Liver (tissue), 9 donors: ENCODE data around the gene CD163. TPM values are rescaled to one million over a fixed set of nuclear protein-coding genes. Genes with fewer than 3 reads are reported as not detected.

Source experiments
- DNase-seq: peaks from one replicate; pipeline ENCODE4 v3.0.0-alpha.2; 2017; ENCODE audit warnings: low spot score
- H3K27ac ChIP-seq, 2 donors: one replicate each; pipeline ENCODE4 v1.7.0; 2013; ENCODE audit warnings: inconsistent platforms in 2 of 2, low read length in 2 of 2, control low read depth in 1 of 2, low read depth in 1 of 2, mild to moderate bottlenecking in 1 of 2
- H3K27me3 ChIP-seq, 4 donors: one replicate each; pipeline versions ENCODE4 v1.6.1 to v1.7.0; 2013; ENCODE audit warnings: low read length in 3 of 4, inconsistent platforms in 1 of 4, mild to moderate bottlenecking in 1 of 4, moderate library complexity in 1 of 4; ENCODE audit not compliant: control insufficient read depth in 4 of 4, insufficient read depth in 4 of 4
- H3K36me3 ChIP-seq, 4 donors: one replicate each; pipeline versions ENCODE4 v1.6.1 to v1.7.0; 2013; ENCODE audit warnings: low read length in 3 of 4, mild to moderate bottlenecking in 3 of 4, low read depth in 1 of 4, moderate library complexity in 1 of 4; ENCODE audit not compliant: control insufficient read depth in 4 of 4, insufficient read depth in 3 of 4
- H3K4me1 ChIP-seq, 4 donors: one replicate each; pipeline versions ENCODE4 v1.6.1 to v1.7.0; 2013; ENCODE audit warnings: low read length in 3 of 4, mild to moderate bottlenecking in 3 of 4, moderate library complexity in 1 of 4; ENCODE audit not compliant: control insufficient read depth in 4 of 4, insufficient read depth in 4 of 4
- H3K4me3 ChIP-seq, 3 donors: one replicate each; pipeline versions ENCODE4 v1.6.1 to v1.7.0; 2013; ENCODE audit warnings: low read length in 3 of 3, control low read depth in 1 of 3, low read depth in 1 of 3, mild to moderate bottlenecking in 1 of 3
- H3K9ac ChIP-seq, 2 donors: one replicate each; pipeline ENCODE4 v1.7.0; 2013; ENCODE audit warnings: low read length in 2 of 2, mild to moderate bottlenecking in 2 of 2, moderate library complexity in 2 of 2, control low read depth in 1 of 2, low read depth in 1 of 2
- H3K9me3 ChIP-seq, 4 donors: one replicate each; pipeline versions ENCODE4 v1.6.1 to v1.7.0; 2013; ENCODE audit warnings: low read length in 3 of 4; ENCODE audit not compliant: control insufficient read depth in 4 of 4
- ATF3 ChIP-seq: IDR thresholded peaks from 2 replicates; pipeline ENCODE4 v1.6.1; 2016; ENCODE audit warnings: antibody characterized with exemption
- EGR1 ChIP-seq, 2 donors: IDR thresholded peaks; 2 replicates each; pipeline ENCODE4 v1.6.1; 2016 to 2018; ENCODE audit warnings: antibody characterized with exemption in 2 of 2, low read depth in 2 of 2
- FOXA1 ChIP-seq: IDR thresholded peaks from 2 replicates; pipeline ENCODE4 v1.6.1; 2016; ENCODE audit warnings: antibody characterized with exemption
- FOXA2 ChIP-seq: IDR thresholded peaks from 2 replicates; pipeline ENCODE4 v1.6.1; 2016; ENCODE audit warnings: antibody characterized with exemption
- GABPA ChIP-seq, 2 donors: IDR thresholded peaks in 1 of 2; conservative IDR thresholded peaks in 1 of 2; 2 replicates each; pipeline ENCODE4 v1.6.1; 2016; ENCODE audit warnings: antibody characterized with exemption in 2 of 2, mild to moderate bottlenecking in 1 of 2, moderate library complexity in 1 of 2
- HNF4A ChIP-seq, 2 donors: conservative IDR thresholded peaks; 2 replicates each; pipeline ENCODE4 v1.6.1; 2016; ENCODE audit warnings: antibody characterized with exemption in 2 of 2, mild to moderate bottlenecking in 2 of 2
- HNF4G ChIP-seq: IDR thresholded peaks from 2 replicates; pipeline ENCODE4 v1.6.1; 2016; ENCODE audit warnings: antibody characterized with exemption
- JUND ChIP-seq, 2 donors: IDR thresholded peaks; 2 replicates each; pipeline ENCODE4 v1.6.1; 2016; ENCODE audit warnings: antibody characterized with exemption in 2 of 2
- NR2F2 ChIP-seq: IDR thresholded peaks from 2 replicates; pipeline ENCODE4 v1.6.1; 2016; ENCODE audit warnings: antibody characterized with exemption
- RAD21 ChIP-seq, 2 donors: IDR thresholded peaks; 2 replicates each; pipeline ENCODE4 v1.6.1; 2016; ENCODE audit warnings: antibody characterized with exemption in 2 of 2, mild to moderate bottlenecking in 2 of 2
- RXRA ChIP-seq, 2 donors: IDR thresholded peaks; 2 replicates each; pipeline ENCODE4 v1.6.1; 2017 to 2018; ENCODE audit warnings: antibody characterized with exemption in 2 of 2, mild to moderate bottlenecking in 1 of 2
- SP1 ChIP-seq: IDR thresholded peaks from 2 replicates; pipeline ENCODE4 v1.6.1; 2018; ENCODE audit warnings: antibody characterized with exemption, mild to moderate bottlenecking
- TAF1 ChIP-seq: conservative IDR thresholded peaks from 2 replicates; pipeline ENCODE4 v1.6.1; 2016; ENCODE audit warnings: antibody characterized with exemption, mild to moderate bottlenecking
- YY1 ChIP-seq: IDR thresholded peaks from 2 replicates; pipeline ENCODE4 v1.6.1; 2016; ENCODE audit warnings: antibody characterized with exemption, mild to moderate bottlenecking
- WGBS: extraction: QIAGEN DNeasy Blood & Tissue Kit; methylation state at CpG from one replicate; pipeline ENCODE4 v1.1.7; 2013; 5-methylcytosine and 5-hydroxymethylcytosine counted together
- polyA plus RNA-seq, 2 donors: library from polyadenylated mRNA; stranded (reverse) in 1 of 2; unstranded in 1 of 2; fragments of 200-250 nt in 1 of 2; fragments of >200 nt in 1 of 2; fragmentation: Nextera tagmentation in 1 of 2; extraction: Ambion mirVana in 1 of 2; gene quantifications; one replicate each; pipeline versions ENCODE4 v1.2.1 to v1.2.3, GENCODE V29; 2013 to 2015
- total RNA-seq, 2 donors: library from RNA; depleted of rRNA; stranded (reverse); fragments of >200 nt; gene quantifications; one replicate each; pipeline ENCODE4 v1.2.3, GENCODE V29; 2014
- TF ChIP-seq, protein P1 (sequence below): IDR thresholded peaks from 2 replicates; pipeline ENCODE4 v1.6.1; 2016; ENCODE audit warnings: antibody characterized with exemption
- TF ChIP-seq, protein P2 (sequence below): IDR thresholded peaks from 2 replicates; pipeline ENCODE4 v1.6.1; 2016; ENCODE audit warnings: antibody characterized with exemption
- TF ChIP-seq, protein P3 (sequence below): fragments of 150-350 bp; IDR thresholded peaks from 2 replicates; pipeline ENCODE4 v1.5.1; 2017; ENCODE audit warnings: improper control_type of control experiment, low read depth, low read length; ENCODE audit not compliant: missing input control
- donor health status: healthy.
- donor health status: healthy.
- donor health status: healthy.
- donor health status: healthy.
- donor health status: healthy.

CD163 gene
- total and polyA plus RNA-seq, 4 donors: 61.1 to 153 (median 90.5) TPM

- 88% methylated on average over 4 of the region's 4 CpGs for WGBS
- no peaks in the 10 kb centered on the region for H3K9me3 ChIP-seq
- no peak overlapping the region for H3K9ac ChIP-seq
- TF ChIP-seq, protein P1, sequence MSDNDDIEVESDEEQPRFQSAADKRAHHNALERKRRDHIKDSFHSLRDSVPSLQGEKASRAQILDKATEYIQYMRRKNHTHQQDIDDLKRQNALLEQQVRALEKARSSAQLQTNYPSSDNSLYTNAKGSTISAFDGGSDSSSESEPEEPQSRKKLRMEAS: no peak
- TF ChIP-seq HNF4A (conservative IDR thresholded peaks at IDR 0.05) (no peak), FOXA2 (no peak), FOXA1 (no peak), HNF4G (no peak), TAF1 (no peak), RAD21 (IDR thresholded peaks at IDR 0.05) (no peak), ATF3 (no peak), JUND (IDR thresholded peaks at IDR 0.05) (no peak)
- TF ChIP-seq, protein P2, sequence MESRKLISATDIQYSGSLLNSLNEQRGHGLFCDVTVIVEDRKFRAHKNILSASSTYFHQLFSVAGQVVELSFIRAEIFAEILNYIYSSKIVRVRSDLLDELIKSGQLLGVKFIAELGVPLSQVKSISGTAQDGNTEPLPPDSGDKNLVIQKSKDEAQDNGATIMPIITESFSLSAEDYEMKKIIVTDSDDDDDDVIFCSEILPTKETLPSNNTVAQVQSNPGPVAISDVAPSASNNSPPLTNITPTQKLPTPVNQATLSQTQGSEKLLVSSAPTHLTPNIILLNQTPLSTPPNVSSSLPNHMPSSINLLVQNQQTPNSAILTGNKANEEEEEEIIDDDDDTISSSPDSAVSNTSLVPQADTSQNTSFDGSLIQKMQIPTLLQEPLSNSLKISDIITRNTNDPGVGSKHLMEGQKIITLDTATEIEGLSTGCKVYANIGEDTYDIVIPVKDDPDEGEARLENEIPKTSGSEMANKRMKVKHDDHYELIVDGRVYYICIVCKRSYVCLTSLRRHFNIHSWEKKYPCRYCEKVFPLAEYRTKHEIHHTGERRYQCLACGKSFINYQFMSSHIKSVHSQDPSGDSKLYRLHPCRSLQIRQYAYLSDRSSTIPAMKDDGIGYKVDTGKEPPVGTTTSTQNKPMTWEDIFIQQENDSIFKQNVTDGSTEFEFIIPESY: no peak
- no peak overlapping the region for H3K4me3 ChIP-seq
- no peaks in the 10 kb centered on the region for H3K27me3 ChIP-seq
- no peak overlapping the region for H3K27ac ChIP-seq
- no peak for DNase-seq
- H3K36me3 ChIP-seq: peaks cover 2 to 24% (median 11%) of the 10 kb centered on the region in 4 donors
- H3K4me1 ChIP-seq: peaks cover 0 to 26% (median 13%) of the 10 kb centered on the region in 4 donors
These were observed 7.1 kb downstream of the CD163 start for GRCh38 chr12:7496451-7496850.

DNA sequence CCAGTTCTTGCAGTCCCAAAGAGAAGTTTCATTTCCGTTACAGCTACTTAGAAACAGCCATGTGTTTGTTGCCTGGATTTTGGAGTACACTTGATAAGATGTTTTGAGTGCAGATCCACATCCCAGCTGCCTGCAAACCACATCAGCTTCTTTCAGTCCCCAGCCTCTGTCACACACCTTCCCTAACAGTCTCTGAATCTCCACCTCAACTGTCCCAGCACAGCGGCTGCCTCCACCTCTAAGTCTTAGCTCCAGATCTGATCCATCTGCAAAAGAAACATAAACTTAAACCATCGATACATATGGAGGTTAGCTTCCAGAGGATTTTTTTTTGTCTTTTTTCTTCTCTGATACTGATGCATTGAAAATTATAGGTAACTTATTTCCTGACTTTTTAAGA is 8.4 kb downstream of the CD163 start:
- TF ChIP-seq, protein P3, sequence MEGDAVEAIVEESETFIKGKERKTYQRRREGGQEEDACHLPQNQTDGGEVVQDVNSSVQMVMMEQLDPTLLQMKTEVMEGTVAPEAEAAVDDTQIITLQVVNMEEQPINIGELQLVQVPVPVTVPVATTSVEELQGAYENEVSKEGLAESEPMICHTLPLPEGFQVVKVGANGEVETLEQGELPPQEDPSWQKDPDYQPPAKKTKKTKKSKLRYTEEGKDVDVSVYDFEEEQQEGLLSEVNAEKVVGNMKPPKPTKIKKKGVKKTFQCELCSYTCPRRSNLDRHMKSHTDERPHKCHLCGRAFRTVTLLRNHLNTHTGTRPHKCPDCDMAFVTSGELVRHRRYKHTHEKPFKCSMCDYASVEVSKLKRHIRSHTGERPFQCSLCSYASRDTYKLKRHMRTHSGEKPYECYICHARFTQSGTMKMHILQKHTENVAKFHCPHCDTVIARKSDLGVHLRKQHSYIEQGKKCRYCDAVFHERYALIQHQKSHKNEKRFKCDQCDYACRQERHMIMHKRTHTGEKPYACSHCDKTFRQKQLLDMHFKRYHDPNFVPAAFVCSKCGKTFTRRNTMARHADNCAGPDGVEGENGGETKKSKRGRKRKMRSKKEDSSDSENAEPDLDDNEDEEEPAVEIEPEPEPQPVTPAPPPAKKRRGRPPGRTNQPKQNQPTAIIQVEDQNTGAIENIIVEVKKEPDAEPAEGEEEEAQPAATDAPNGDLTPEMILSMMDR: no peak
- TF ChIP-seq RAD21 (IDR thresholded peaks at IDR 0.05) (no peak), FOXA2 (no peak), SP1 (no peak), ATF3 (no peak), HNF4A (conservative IDR thresholded peaks at IDR 0.05) (no peak), NR2F2 (no peak), EGR1 (IDR thresholded peaks at IDR 0.05; ENCODE audit: low read depth in 2 of 2) (no peak), GABPA (IDR thresholded peaks at IDR 0.05 in 1 of 2, conservative IDR thresholded peaks at IDR 0.05 in 1 of 2) (no peak), RXRA (IDR thresholded peaks at IDR 0.05) (no peak), YY1 (no peak)
- TF ChIP-seq, protein P1: no peak
- H3K4me1 ChIP-seq: peaks cover 0 to 27% (median 14%) of the 10 kb centered on the region in 4 donors
- H3K9ac ChIP-seq: no peak overlapping the region
- H3K9me3 ChIP-seq: no peaks in the 10 kb centered on the region
- H3K27ac ChIP-seq: no peak overlapping the region
- 78% methylated on average over 3 of the region's 3 CpGs for WGBS
- DNase-seq: no peak
- no peaks in the 10 kb centered on the region for H3K27me3 ChIP-seq
- peaks cover 2 to 24% (median 11%) of the 10 kb centered on the region in 4 donors for H3K36me3 ChIP-seq
- H3K4me3 ChIP-seq: peak overlapping the region; percentile 40 to 97 (median 90)
